Esophagus muscularis mucosa (tissue), 4 donors: ENCODE results near the gene IL17REL. TPM values are rescaled to one million over a fixed set of nuclear protein-coding genes. Genes with fewer than 3 reads are reported as not detected.

Source experiments
- DNase-seq: peaks from one replicate; pipeline ENCODE4 v3.0.0-alpha.2; 2017; ENCODE audit errors: extremely low spot score
- H3K27ac ChIP-seq, 4 donors: fragments of 200-600 bp; sonication (generic); replicated peaks in 1 of 4; 1 replicate in 3 of 4; 2 replicates in 1 of 4; pipeline ENCODE4 v1.5.1; 2016 to 2019; ENCODE audit warnings: mild to moderate bottlenecking in 1 of 4
- H3K27me3 ChIP-seq, 4 donors: fragments of 200-600 bp; sonication (generic); one replicate each; pipeline versions ENCODE4 v1.5.1 to v1.6.0; 2016 to 2019
- H3K36me3 ChIP-seq, 4 donors: fragments of 200-600 bp; sonication (generic); one replicate each; pipeline ENCODE4 v1.5.1; 2016 to 2019
- H3K4me1 ChIP-seq, 4 donors: fragments of 200-600 bp; sonication (generic); one replicate each; pipeline ENCODE4 v1.5.1; 2016 to 2019
- H3K4me3 ChIP-seq, 4 donors: fragments of 200-600 bp; sonication (generic); 1 replicate in 2 of 4; 2 replicates in 2 of 4; pipeline ENCODE4 v1.5.1; 2016 to 2019; ENCODE audit warnings: mild to moderate bottlenecking in 4 of 4, moderate library complexity in 1 of 4
- H3K9me3 ChIP-seq, 4 donors: fragments of 200-600 bp; sonication (generic); 1 replicate in 3 of 4; 2 replicates in 1 of 4; pipeline ENCODE4 v1.5.1; 2016 to 2019
- CTCF ChIP-seq, 3 experiments: fragments of 200-600 bp in 2 of 3; fragments of 450-650 bp in 1 of 3; sonication (generic) in 2 of 3; IDR thresholded peaks; one replicate each; pipeline ENCODE4 v1.5.1; 2017 to 2019; ENCODE audit warnings: antibody characterized with exemption in 3 of 3, mild to moderate bottlenecking in 2 of 3, moderate library complexity in 1 of 3
- EP300 ChIP-seq: sonication (generic); formaldehyde crosslinking; IDR thresholded peaks from one replicate; pipeline ENCODE4 v1.6.1; 2017; ENCODE audit warnings: antibody characterized with exemption
- POLR2A ChIP-seq: fragments of 450-650 bp; IDR thresholded peaks from one replicate; pipeline ENCODE4 v1.6.1; 2017; ENCODE audit warnings: antibody characterized with exemption, moderate library complexity, mild to moderate bottlenecking, low read depth
- POLR2AphosphoS5 ChIP-seq, 2 donors: sonication (generic); formaldehyde crosslinking; IDR thresholded peaks; one replicate each; pipeline ENCODE4 v1.6.1; 2017; ENCODE audit warnings: antibody characterized with exemption in 2 of 2
- WGBS: methylation state at CpG from one replicate; pipeline ENCODE4 v1.1.5; 2018; 5-methylcytosine and 5-hydroxymethylcytosine counted together
- intact Hi-C: fragments of 100-400 bp; cut with DNase I; formaldehyde crosslinking; loops from one replicate; pipeline ENCODE4 v1.15.1; 2023
- total RNA-seq, 4 donors: library from RNA; depleted of rRNA; stranded (reverse); fragments of >200 nt; gene quantifications; one replicate each; pipeline versions ENCODE4 v1.1.0 to v1.2.1, GENCODE V29; 2016

The IL17REL gene
- total RNA-seq, 4 donors from 2014 or later: not detected

- no peaks in the 10 kb centered on the region for H3K36me3 ChIP-seq
- no peak overlapping the region for H3K27ac ChIP-seq
- 100% methylated on average over 1 of the region's 20 CpGs for WGBS
- TF ChIP-seq POLR2AphosphoS5 (IDR thresholded peaks at IDR 0.05) (no peak), POLR2A (no peak), EP300 (no peak), CTCF (IDR thresholded peaks at IDR 0.05) (no peak)
- peaks cover 0 to 6% (median 0%) of the 10 kb centered on the region in 4 donors for H3K9me3 ChIP-seq
- peaks cover 7 to 17% (median 10%) of the 10 kb centered on the region in 4 donors for H3K4me1 ChIP-seq
- DNase-seq: no peak
- H3K4me3 ChIP-seq: no peak overlapping the region
- peaks cover 0 to 78% (median 53%) of the 10 kb centered on the region in 4 donors for H3K27me3 ChIP-seq
- intact Hi-C loops: no loop called here
Observed at GRCh38 chr22:50016308-50016987, 3.9 kb upstream of the IL17REL start.

DNA sequence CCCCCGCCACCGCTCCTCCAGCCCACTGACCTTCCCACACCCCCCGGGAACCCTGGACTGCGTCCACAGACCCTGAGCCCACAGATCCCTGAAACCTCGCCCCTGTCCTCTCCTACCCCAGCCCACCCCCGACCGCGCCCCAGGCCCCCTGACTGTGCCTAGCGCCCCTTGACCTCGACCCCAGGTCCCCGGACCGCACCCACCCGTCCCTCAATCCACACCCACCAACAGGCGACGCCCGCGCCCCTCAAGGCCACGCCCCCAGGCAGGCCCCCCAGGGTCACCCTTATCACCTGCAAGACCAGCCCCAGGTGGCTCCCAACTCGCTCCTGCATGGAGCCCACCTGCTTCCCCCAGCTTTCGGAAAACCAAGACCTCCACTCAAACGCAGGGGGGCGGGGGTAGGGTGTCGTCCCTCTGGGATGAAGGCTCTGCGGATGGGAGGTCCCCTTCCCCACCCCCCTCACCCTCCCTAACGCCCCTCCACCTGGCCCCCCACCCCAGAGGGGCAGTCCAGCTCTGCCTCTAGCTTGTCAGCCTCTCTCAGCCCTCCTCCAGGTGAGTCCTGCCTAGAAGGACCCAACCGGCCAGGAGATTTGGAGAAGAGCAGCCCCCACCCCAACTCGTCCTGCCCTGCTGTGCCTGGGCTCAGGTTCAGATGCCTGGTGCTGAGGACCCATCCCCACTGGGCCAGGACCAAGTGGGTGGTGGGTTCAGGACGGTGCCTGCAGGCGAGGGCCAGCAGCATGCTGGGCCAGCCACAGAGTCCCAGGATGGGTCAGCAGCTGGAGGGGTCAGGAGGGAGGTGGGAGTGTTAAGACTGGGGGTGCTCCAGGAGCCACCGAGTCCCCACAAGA, 3.1 kb upstream of the IL17REL start:
- peaks cover 0 to 6% (median 0%) of the 10 kb centered on the region in 4 donors for H3K9me3 ChIP-seq
- H3K4me3 ChIP-seq: peak overlapping the region in 1 of 4 donors; percentile 18
- WGBS: 91% methylated on average over 4 of the region's 30 CpGs
- peaks cover 0 to 86% (median 60%) of the 10 kb centered on the region in 4 donors for H3K27me3 ChIP-seq
- no peak for TF ChIP-seq CTCF (IDR thresholded peaks at IDR 0.05)
- TF ChIP-seq EP300: no peak
- TF ChIP-seq POLR2AphosphoS5 (IDR thresholded peaks at IDR 0.05): no peak
- TF ChIP-seq POLR2A: no peak
- no peak overlapping the region for H3K27ac ChIP-seq
- intact Hi-C loops: no loop called here
- DNase-seq: no peak
- no peaks in the 10 kb centered on the region for H3K36me3 ChIP-seq
- peaks cover 7 to 24% (median 17%) of the 10 kb centered on the region in 4 donors for H3K4me1 ChIP-seq

DNA sequence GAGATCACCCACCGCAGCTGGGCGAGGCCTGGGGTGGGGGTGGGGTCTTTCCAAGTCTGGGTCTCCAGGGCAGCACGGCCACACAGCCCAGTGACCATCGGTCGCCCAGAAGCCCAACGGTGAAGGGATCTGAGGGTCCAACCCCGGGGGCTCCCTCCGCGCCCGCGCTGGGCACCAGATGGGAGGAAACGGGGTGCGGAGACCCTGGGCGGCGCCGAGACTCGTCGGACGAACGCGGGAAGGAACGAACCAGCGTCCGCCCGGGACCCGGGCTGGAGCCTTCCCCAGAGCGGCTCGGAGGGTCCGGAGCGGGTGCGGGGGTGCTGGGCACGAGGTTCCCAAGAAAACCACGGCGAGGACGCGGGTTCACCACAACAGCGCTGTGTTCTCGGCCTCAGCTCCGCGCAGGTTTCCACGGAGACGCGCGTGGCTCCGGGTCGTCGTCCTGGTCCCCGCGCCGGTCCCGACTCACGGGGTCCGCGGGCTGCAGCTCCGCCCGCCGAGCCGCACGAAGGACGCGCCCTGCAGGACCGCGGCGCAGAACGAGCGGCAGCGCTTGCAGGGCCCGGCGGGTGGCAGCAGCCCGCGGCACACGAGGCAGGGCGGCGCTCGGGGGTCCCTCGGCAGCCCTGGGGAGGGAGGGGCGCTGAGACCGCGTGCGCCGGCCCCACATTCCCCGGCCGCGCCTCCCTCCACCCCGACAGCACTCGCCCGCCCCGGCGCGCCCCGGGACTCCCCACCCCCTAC, 2.3 kb upstream of the IL17REL start:
- Histone ChIP-seq H3K4me1 (peaks cover 7 to 32% (median 22%) of the 10 kb centered on the region in 4 donors), H3K9me3 (peaks cover 0 to 6% (median 0%) of the 10 kb centered on the region in 4 donors), H3K27me3 (peaks cover 4 to 94% (median 69%) of the 10 kb centered on the region in 4 donors), H3K4me3 (peak overlapping the region in 2 of 4 donors; percentile 16 to 18), H3K27ac (no peak overlapping the region), H3K36me3 (no peaks in the 10 kb centered on the region)
- no peak for TF ChIP-seq CTCF (IDR thresholded peaks at IDR 0.05)
- TF ChIP-seq POLR2A: no peak
- no peak for TF ChIP-seq EP300
- no peak for TF ChIP-seq POLR2AphosphoS5 (IDR thresholded peaks at IDR 0.05)
- intact Hi-C loops: no loop called here
- no CpG with 5 or more reads among the region's 91 CpGs for WGBS
- no peak for DNase-seq

DNA sequence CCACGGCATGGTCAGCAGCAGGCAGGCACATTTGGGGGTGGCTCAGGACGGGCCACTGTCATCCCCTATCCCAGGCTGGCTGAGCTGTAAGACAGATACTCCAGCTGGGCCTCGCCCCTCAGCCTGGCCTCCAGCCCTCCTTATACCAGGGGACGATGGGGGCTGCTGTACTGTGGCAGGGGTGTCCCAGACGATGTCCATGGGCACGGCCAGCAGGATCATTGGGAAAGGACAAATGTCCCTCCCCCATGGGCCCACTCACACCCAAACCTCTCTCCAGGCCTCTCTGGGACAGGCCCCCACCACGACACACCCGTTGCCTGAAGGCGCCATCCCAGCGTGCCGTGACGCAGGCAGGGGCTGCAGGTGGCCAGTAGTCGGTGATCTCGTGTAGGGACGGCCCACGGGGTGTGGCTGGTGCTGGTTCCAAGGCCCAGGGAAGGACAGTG, 1.5 kb upstream of the IL17REL start:
- Histone ChIP-seq H3K27me3 (peaks cover 4 to 96% (median 70%) of the 10 kb centered on the region in 4 donors), H3K9me3 (no peaks in the 10 kb centered on the region), H3K4me3 (no peak overlapping the region), H3K4me1 (peaks cover 7 to 32% (median 22%) of the 10 kb centered on the region in 4 donors), H3K27ac (no peak overlapping the region), H3K36me3 (no peaks in the 10 kb centered on the region)
- WGBS: 58% methylated on average over 9 of the region's 16 CpGs
- intact Hi-C loops: no loop called here
- TF ChIP-seq EP300: no peak
- TF ChIP-seq POLR2A: no peak
- no peak for TF ChIP-seq CTCF (IDR thresholded peaks at IDR 0.05)
- TF ChIP-seq POLR2AphosphoS5 (IDR thresholded peaks at IDR 0.05): no peak
- no peak for DNase-seq
